Stromal cell of bone marrow (primary cell): ENCODE results near the gene KRTAP19-5.
"Not testable (repeated sequence)": the region's sequence is repeated elsewhere in the genome, so short reads cannot be mapped to it uniquely, and the experiment has no call there.

Experiments used
- DNase-seq: peaks from one replicate; pipeline ENCODE4 v3.0.0-alpha.2; 2012; ENCODE audit warnings: low read depth

The KRTAP19-5 gene

DNA sequence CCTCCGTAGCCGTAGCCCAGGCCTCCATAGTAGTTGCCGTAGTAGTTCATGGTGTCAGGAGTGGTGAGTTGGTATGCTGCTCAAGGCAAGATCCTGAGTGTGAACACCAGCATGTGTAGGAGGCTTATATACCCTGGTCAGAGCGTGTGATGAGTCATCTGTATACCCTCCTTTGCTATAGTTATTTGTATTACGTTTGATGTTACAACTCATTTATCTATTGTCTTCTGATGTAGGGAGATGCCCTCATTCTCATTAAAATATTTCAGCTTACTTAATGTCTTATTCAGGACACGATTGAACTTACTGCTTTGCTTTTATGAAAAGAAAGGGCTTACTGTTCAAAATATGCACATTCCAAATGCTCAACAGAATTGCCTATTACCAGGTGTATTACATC is at the start of gene KRTAP19-5:
KRTAP19-5 (minus strand) TSS at position 101 of the 400 bp plus-strand sequence; CDS start at position 50, 51 bp downstream.
- DNase-seq, result no peak

DNA sequence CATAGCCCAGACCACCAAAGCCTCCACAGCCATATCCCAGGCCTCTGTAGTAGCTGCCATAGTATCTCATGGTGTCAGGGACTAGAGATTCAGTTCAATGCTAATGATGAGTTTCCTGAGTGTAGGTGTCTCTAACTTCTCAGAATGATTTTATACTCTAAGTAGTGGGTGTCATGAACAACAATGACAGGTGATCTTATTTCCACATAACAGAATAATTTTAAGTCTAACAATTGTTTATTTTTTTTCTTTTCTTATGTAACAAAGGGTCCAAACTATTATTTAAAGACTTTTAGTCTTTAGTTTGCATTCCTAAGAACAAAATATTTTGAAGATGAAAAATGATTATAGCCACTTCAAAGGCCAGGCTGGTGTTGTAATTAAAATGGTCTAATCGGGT is 39.8 kb upstream of the KRTAP19-5 start, which contains the start of gene KRTAP19-6:
KRTAP19-6 (minus strand) TSS at position 101 of the 400 bp plus-strand sequence; CDS start at position 70, 31 bp downstream.
- DNase-seq, result no peak

DNA sequence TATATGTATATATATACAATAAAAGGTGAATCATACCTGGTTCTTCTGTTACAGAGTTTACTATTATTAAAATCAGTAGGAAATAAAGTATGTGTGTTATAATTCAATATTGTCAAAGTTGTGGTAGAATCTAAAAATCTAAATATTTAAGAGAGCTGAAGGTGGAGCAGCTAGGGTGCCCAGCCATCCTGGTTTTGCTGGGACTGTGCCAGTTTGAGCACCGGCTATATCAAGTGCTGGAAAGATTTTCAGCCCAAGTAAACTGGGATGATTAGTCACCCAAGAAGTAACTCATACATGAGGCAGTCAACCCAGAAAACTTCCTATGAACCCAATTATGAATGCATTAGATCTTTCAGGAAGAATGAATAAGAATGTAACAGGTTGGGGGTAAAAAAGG is 16.9 kb upstream of the KRTAP19-5 start:
- no peak for DNase-seq

DNA sequence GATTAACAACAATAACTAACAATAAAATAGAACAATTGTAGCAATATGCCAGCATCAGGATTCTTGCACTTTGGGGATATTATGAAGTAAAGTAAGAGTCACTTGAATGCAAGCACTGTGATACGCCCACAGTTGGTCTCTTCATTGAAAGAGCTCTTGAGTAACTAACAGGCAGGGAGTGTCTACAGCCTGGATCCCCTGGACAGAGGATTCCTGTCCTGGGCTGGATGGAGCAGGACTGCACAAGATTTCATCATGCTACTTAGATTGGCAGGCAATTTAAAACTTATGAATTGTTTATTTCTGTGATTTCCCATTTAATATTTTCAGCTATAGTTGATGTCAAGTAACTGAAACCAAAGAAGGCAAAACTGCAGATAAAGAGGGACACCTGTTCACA is 13.7 kb upstream of the KRTAP19-5 start:
- DNase-seq, result no peak

DNA sequence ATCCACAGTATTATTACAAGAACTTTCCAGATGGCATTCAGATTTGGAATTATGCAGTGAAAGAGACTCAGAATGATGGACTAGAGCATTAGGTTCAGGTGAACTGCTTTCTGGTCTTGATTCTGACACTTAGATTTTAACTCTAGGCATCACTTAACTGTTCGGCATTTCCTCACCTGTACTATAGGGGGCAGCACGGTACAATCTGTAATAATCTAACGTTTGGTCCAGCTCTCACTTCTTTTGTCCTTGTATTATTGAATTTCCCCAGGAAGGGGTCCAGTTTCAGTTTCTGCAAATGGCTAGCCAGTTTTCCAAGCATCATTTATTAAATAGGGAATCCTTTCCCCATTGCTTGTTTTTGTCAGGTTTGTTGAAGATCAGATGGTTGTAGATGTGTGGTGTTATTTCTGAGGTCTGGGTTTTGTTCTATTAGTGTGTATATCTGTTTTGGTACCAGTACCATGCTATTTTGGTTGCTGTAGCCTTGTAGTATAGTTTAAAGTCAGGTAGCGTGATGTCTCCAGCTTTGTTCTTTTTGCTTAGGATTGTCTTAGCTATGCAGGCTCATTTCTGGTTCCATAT is 3.8 kb upstream of the KRTAP19-5 start:
- DNase-seq, result not testable (repeated sequence)

DNA sequence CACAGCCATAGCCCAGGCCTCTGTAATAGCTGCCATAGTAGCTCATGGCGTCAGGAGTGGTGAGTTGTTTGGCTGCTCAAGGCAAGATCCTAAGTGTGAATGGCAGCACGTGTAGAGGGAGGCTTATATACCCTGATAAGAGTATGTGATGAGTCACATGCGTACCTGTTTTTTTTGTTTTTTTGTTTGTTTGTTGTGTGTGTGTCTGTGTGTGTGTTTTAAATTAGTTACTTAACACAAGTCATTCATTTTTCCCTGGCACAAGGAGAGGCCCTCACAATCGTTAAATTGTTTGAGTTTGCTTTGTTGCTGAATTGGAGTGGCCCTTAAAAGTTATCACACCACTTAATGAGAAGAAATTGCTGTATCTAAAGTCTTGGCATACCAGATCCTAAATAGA is 4.9 kb downstream of the KRTAP19-5 start, which contains the start of gene KRTAP19-4:
KRTAP19-4 (minus strand) TSS at position 101 of the 400 bp plus-strand sequence; CDS start at position 46, 55 bp downstream.
- no peak for DNase-seq

DNA sequence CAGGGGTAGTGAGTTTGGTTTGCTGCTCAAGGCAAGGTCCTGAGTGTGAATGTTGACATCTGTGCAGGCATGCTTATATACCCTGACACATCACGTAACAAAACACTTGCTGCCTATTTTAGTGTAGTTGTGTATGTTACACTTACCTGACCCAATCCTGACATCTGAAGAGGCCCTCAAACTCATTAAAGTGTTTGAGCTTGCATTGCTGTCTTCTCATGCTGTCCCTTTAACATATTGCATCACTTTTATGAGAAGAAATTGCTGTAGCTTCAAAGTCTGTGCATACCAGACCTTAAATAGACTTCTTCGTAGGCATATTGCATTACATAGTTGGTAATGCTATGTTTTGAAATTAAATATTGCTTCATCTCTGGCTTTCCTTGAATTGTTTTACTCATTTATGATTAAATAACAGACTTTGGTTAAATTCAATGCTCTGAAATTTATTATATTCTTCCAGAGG is 9.9 kb downstream of the KRTAP19-5 start, which contains the start of gene KRTAP19-3:
KRTAP19-3 (minus strand) TSS at position 51 of the 466 bp plus-strand sequence. CDS start 56 bp downstream, outside the sequence.
- no peak for DNase-seq

DNA sequence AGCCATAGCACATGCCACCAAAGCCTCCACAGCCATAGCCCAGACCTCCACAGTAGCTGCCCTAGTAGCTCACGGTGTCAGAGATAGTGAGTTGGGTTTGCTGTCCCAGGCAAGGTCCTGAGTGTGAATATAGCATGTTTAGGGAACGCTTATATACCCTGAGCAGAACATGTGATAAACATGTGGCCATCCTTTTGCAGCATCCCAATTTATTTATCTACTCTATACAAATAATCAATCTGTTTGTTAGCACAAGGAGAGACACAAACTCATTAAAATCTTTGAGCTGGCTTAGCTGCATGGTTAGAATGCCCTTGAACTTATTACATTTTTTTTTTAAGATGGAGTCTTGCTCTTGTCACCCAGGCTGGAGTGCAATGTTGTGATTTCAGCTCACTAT is 14.6 kb downstream of the KRTAP19-5 start, which contains the start of gene KRTAP19-2:
KRTAP19-2 (minus strand) TSS at position 101 of the 400 bp plus-strand sequence; CDS start at position 13, 88 bp downstream.
- no peak for DNase-seq

DNA sequence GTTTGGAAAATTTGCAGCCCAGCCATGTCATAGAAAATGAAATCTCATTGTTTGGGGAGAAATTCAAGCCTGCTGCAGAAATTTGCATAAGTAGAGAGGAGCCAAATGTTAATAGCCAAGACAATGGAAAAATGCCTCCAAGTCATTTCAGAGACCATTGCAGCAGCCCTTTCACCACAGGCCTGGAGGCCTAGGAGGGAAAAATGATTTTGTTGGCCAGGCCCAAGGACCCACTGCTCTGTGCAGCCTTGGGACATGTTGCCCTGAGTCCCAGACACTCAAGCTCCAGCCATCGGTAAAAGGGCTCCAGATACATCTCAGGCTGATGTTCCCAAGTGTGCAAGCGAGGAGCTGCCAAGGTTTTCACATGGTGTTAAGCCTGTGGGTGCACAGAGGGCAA is 15.8 kb downstream of the KRTAP19-5 start:
- no peak for DNase-seq

DNA sequence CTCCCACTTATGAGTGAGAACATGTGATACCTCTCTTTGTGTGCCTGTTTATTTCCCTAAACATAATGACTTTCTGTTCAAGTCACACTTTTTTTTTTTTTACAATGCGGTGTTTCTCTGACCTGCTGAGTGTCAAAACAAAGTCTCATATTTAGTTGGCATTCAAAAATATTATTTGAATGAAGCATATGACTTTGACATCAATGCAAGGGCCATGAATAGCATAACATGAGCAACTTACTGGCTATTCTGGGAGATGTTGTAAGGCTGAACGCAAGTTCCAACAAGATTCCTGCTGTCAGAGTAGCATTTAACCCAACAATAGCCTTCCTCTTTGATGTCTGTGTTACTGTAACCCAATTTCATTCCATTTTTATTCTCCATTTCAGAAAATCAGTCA is 19.8 kb downstream of the KRTAP19-5 start:
- no peak for DNase-seq

DNA sequence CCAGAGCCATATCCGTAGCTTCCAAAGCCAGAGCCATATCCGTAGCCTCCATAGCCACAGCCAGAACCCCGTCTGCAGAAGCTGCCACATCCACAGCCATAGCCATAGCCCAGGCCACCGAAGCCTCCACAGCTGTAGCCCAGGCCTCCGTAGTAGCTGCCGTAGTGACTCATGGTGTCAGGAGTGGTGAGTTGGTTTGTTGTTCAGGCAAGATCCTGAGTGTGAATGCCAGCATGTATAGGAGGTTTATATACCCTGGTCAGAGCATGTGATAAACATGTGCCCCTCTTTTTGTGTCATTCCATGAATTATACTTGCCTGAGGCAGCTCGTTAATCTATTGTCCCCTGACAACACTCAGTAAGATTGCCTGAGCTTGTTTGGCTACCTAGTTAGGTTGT is 21.8 kb downstream of the KRTAP19-5 start, which contains the start of gene KRTAP19-1:
KRTAP19-1 (minus strand) TSS at position 223 of the 400 bp plus-strand sequence; CDS start at position 173, 50 bp downstream.
- no peak for DNase-seq

DNA sequence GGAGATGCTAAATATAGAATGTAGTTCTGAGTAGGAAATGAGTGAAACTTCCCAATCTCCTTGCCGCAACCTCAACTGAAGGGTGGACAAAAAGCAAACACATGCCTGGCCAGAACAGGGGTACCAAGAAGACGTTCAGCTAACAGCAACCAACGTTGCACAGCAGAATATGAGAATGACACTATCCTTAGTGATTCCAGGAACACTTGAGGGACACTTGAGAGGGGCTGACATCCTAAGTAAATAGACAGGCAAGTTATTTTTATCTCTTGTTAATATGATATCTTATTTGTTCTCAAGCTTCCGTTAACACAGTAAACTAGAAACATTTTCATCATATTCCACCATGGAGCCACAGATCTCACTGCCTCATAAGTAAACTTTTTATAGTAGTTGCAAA is 22.7 kb downstream of the KRTAP19-5 start:
- no peak for DNase-seq

DNA sequence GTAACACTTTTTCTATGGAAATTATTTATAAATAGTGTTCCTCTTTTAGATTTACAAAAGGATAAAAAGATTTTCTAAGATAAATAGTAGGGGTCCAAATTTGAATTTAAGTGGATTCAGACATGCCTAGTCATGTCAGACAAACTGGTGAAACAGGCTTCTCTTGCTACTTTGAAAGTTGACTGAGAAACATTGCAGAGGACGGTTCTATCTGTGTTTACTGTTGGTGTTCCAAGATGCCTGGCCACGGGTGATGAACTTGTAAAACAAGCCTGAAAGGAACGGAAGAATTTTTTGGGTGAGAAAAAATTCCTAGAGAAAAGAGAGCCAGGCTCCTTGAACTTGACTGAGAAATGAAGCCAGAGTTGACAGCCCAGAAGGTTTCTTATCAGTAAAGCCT is 23.9 kb downstream of the KRTAP19-5 start:
- DNase-seq, result no peak

DNA sequence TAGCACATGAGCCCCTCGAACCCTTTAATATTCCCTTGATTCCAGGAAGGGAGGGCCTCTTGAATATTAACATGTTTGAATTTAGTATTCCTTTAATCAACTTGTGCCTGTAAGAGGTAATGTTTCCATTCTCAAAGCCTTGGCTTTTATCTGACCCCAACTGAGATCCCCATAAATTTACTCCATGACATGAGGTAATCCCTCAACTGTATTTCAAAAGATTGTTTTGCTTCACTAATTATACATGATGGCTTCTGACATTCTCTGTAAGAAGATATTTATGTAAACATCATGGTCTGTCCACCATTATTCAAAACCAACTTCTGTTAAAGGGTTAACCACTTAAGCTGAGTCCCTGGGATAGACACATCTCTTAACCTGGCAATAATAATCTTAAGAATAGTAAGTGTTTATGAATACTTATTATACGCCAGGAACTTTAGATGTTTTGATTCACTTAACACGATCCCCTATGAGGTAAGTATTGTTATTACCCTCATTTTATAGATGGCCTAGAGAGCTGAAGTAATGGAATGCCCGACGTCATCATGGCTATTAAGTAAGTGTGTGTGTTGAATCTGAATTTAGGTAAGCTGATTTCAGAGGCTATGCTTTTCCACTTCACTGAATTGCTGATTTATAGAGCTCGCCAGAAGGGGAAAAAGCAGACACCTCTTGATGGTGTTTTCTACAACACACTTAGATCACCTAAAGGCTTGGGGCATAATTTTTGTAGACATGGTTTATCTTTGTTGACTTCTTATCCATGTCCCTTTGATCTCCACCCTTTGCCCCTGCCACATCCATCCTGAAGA is 32.8 kb downstream of the KRTAP19-5 start:
- DNase-seq, result no peak

DNA sequence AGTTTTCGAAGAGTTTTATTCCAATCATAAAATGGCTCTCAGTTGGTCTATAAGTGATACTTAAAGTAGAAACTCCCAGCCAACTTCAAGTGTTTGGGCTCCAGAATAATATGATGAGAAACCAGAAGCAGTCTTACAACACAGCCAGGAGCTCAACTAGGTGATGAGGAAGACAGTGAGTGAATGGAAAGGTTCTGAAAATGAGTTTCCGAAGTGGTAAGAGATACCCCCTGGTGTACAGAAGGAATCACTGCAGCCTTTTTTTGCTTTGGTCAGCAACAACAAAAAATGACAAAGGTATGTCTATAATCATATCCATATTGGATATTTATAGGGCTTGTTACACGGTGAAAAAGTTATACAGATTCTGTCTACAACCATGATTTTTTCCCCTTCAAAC is 38.2 kb downstream of the KRTAP19-5 start:
- no peak for DNase-seq
